HL-60 (cell line): ENCODE results near the gene BLM.

ENCODE experiments used
- DNase-seq, 2 experiments: peaks; one replicate each; pipeline ENCODE4 v3.0.0-alpha.2; 2010 to 2020; ENCODE audit warnings: low read depth in 1 of 2, low spot score in 1 of 2
- H3K27ac ChIP-seq: fragments of 250-450 bp; sonication (Bioruptor Pico); replicated peaks from 2 replicates; pipeline ENCODE4 v1.5.1; 2020; ENCODE audit warnings: mild to moderate bottlenecking, moderate library complexity
- H3K27me3 ChIP-seq: fragments of 250-450 bp; sonication (Bioruptor Pico); 2 replicates; pipeline ENCODE4 v1.5.1; 2021; ENCODE audit warnings: mild to moderate bottlenecking, moderate library complexity; ENCODE audit not compliant: insufficient read depth, poor library complexity, severe bottlenecking
- H3K4me3 ChIP-seq: replicated peaks from 2 replicates; pipeline ENCODE4 v1.5.1; 2011; ENCODE audit warnings: mild to moderate bottlenecking, control low read depth, low read length; ENCODE audit not compliant: insufficient read depth
- CTCF ChIP-seq: IDR thresholded peaks from one replicate; pipeline ENCODE4 v1.5.1; 2011; ENCODE audit warnings: low read length, control low read depth, inconsistent platforms; ENCODE audit not compliant: insufficient read depth
- GABPA ChIP-seq: IDR thresholded peaks from 2 replicates; pipeline ENCODE4 v1.6.1; 2012; ENCODE audit warnings: low read depth
- POLR2AphosphoS5 ChIP-seq: IDR thresholded peaks from 2 replicates; pipeline ENCODE4 v1.6.1; 2012; ENCODE audit warnings: low read depth
- REST ChIP-seq: IDR thresholded peaks from 2 replicates; pipeline ENCODE4 v1.6.1; 2012; ENCODE audit warnings: low read depth; ENCODE audit not compliant: insufficient replicate concordance
- SPI1 ChIP-seq: IDR thresholded peaks from 2 replicates; pipeline ENCODE4 v1.6.1; 2012; ENCODE audit warnings: low read depth, mild to moderate bottlenecking, borderline replicate concordance

BLM gene

GRCh38 chr15:90840157-90840855, 123.2 kb downstream of the BLM start:
- peak overlapping the region; percentile 95 for H3K27ac ChIP-seq
- no peaks in the 10 kb centered on the region for H3K27me3 ChIP-seq
- no peak for DNase-seq
- TF ChIP-seq CTCF = no peak
- TF ChIP-seq REST = no peak
- TF ChIP-seq POLR2AphosphoS5 = no peak
- no peak for TF ChIP-seq SPI1
- no peak overlapping the region for H3K4me3 ChIP-seq

GRCh38 chr15:90840954-90841353, 123.8 kb downstream of the BLM start:
- Histone ChIP-seq H3K4me3 (no peak overlapping the region), H3K27ac (no peak overlapping the region), H3K27me3 (no peaks in the 10 kb centered on the region)
- no peak for DNase-seq
- no peak for TF ChIP-seq SPI1
- no peak for TF ChIP-seq REST
- no peak for TF ChIP-seq CTCF
- TF ChIP-seq GABPA = no peak
- no peak for TF ChIP-seq POLR2AphosphoS5

GRCh38 chr15:90844696-90845095, 127.5 kb downstream of the BLM start:
- Histone ChIP-seq H3K4me3 (no peak overlapping the region), H3K27me3 (no peaks in the 10 kb centered on the region), H3K27ac (peak overlapping the region; percentile 70)
- DNase-seq = peak in 1 of 2 experiments; percentile 23
- TF ChIP-seq GABPA (no peak), REST (no peak), POLR2AphosphoS5 (no peak), CTCF (no peak), SPI1 (no peak)
